GM10847 (cell line): ENCODE measurements around the gene CLASP1.

Source experiments
- POLR2A ChIP-seq: IDR thresholded peaks from 2 replicates; pipeline ENCODE4 v1.6.1; 2011; ENCODE audit not compliant: insufficient read length; ENCODE audit errors: extremely low read depth

CLASP1 gene

GRCh38 chr2:121513597-121514333 is 135.5 kb downstream of the CLASP1 start:
- TF ChIP-seq POLR2A = no peak

GRCh38 chr2:121510857-121511256 is 138.4 kb downstream of the CLASP1 start:
- no peak for TF ChIP-seq POLR2A

- no peak for TF ChIP-seq POLR2A
Measured at GRCh38 chr2:121506621-121507020, 142.6 kb downstream of the CLASP1 start.

GRCh38 chr2:121505986-121506586 is 143.2 kb downstream of the CLASP1 start:
- no peak for TF ChIP-seq POLR2A

- no peak for TF ChIP-seq POLR2A
Measured at GRCh38 chr2:121505005-121505404, 144.3 kb downstream of the CLASP1 start.

GRCh38 chr2:121504316-121504715 is 144.9 kb downstream of the CLASP1 start:
- no peak for TF ChIP-seq POLR2A

GRCh38 chr2:121502781-121503180 is 146.5 kb downstream of the CLASP1 start:
- TF ChIP-seq POLR2A = no peak

GRCh38 chr2:121502246-121502645 is 147.0 kb downstream of the CLASP1 start:
- TF ChIP-seq POLR2A = no peak

GRCh38 chr2:121501554-121501953 is 147.7 kb downstream of the CLASP1 start:
- TF ChIP-seq POLR2A = no peak

- no peak for TF ChIP-seq POLR2A
Measured at GRCh38 chr2:121501031-121501430, 148.2 kb downstream of the CLASP1 start.

- TF ChIP-seq POLR2A = no peak
Measured at GRCh38 chr2:121498731-121499130, 150.5 kb downstream of the CLASP1 start.

- TF ChIP-seq POLR2A = no peak
Measured at GRCh38 chr2:121492409-121492808, 156.9 kb downstream of the CLASP1 start.

- TF ChIP-seq POLR2A = no peak
Measured at GRCh38 chr2:121491518-121491917, 157.7 kb downstream of the CLASP1 start.

GRCh38 chr2:121490584-121491133 is 158.6 kb downstream of the CLASP1 start:
- no peak for TF ChIP-seq POLR2A

- no peak for TF ChIP-seq POLR2A
Measured at GRCh38 chr2:121489911-121490583, 159.2 kb downstream of the CLASP1 start.

- no peak for TF ChIP-seq POLR2A
Measured at GRCh38 chr2:121489284-121489683, 160.0 kb downstream of the CLASP1 start.
